ENCODE data around the gene TXNL4A. TPM values are rescaled to one million over a fixed set of nuclear protein-coding genes. Genes with fewer than 3 reads are reported as not detected.

Gene TXNL4A
- total and polyA plus RNA-seq, 2 donors (not counting 1 experiment from before 2014, with no cell fraction given) = 39.5 to 101 TPM

DNA sequence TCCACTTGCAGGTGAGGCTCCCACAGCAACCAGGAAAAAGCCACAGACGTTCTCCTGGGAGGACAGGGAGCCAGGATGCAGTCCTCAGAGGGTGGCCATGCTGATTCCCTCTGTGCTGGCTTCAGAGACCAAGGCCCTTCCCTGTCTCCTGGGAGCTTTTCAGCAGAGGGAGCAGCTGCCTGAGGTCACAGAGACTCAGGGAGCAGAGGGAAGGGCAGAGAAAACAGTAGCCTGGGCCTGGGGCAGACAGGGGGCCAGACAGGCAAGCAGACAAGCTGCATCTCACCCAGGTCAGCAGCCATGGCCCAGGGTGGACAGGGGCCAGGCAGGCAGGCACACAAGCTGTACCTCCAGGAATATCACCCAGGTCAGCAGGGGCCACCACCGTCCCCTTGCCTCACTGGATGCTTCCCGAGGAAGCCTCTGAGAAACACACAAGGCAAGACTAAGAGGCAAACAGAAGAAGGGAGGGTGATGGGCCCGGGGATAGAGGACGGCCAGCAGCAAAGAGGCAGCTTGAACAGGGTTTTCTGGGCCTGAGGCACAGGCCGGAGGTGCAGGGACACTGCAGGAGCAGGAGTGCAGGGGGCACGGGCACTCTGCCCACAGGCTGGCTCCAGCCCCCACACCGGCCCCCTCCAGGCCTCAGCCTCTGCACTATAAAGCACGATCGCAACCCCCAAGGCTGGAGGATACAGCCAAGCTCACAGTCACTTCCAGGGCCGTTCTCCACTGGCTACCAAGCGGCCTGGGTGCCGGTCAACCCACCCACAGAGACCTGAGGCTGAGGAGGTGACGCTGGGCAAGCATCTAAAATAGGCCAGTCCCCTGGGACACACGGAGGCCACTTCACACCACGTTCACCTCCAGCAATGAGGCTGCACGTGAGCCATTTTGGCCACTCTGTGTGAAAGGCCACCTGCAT, 43.0 kb downstream of the TXNL4A start:
- H3K36me3 ChIP-seq (ENCODE audit: control insufficient read depth, insufficient read depth, low read length) = peaks cover 6% of the 10 kb centered on the region
- H4K20me1 ChIP-seq (ENCODE audit: control insufficient read depth, extremely low read depth, insufficient read depth, low read length) = no peaks in the 10 kb centered on the region
- H3K27me3 ChIP-seq (ENCODE audit: control insufficient read depth, insufficient read depth, low read length) = no peaks in the 10 kb centered on the region
- H3K9me3 ChIP-seq (ENCODE audit: control insufficient read depth, insufficient read depth, low read depth, low read length) = no peaks in the 10 kb centered on the region
- no peak overlapping the region for H3K27ac ChIP-seq (ENCODE audit: insufficient read depth, low read length)
- no peak overlapping the region for H3K4me2 ChIP-seq (ENCODE audit: extremely low read depth, insufficient read depth, low read length)
- H3K9ac ChIP-seq (ENCODE audit: insufficient read depth, low read length) = no peak overlapping the region
- no peak overlapping the region for H3K4me3 ChIP-seq (replicated peaks in 1 of 4; ENCODE audit: control extremely low read depth in 1 of 4, insufficient read depth in 1 of 4, low read depth in 3 of 4, low read length in 4 of 4)
- peaks cover 46% of the 10 kb centered on the region for H3K79me2 ChIP-seq (ENCODE audit: control insufficient read depth, insufficient read depth, low read length)
- H3K4me1 ChIP-seq (ENCODE audit: control insufficient read depth, extremely low read depth, insufficient read depth, low read length) = peaks cover 5% of the 10 kb centered on the region
- TF ChIP-seq, protein P1, sequence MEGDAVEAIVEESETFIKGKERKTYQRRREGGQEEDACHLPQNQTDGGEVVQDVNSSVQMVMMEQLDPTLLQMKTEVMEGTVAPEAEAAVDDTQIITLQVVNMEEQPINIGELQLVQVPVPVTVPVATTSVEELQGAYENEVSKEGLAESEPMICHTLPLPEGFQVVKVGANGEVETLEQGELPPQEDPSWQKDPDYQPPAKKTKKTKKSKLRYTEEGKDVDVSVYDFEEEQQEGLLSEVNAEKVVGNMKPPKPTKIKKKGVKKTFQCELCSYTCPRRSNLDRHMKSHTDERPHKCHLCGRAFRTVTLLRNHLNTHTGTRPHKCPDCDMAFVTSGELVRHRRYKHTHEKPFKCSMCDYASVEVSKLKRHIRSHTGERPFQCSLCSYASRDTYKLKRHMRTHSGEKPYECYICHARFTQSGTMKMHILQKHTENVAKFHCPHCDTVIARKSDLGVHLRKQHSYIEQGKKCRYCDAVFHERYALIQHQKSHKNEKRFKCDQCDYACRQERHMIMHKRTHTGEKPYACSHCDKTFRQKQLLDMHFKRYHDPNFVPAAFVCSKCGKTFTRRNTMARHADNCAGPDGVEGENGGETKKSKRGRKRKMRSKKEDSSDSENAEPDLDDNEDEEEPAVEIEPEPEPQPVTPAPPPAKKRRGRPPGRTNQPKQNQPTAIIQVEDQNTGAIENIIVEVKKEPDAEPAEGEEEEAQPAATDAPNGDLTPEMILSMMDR (conservative IDR thresholded peaks at IDR 0.05 in 1 of 2, IDR thresholded peaks at IDR 0.05 in 1 of 2; ENCODE audit: low read depth in 1 of 2, low read length in 2 of 2) = no peak
- TF ChIP-seq EZH2 (IDR thresholded peaks at IDR 0.05; ENCODE audit: low read length, missing control alignments) = no peak
- no peak for DNase-seq (ENCODE audit: low read depth in 2 of 2)
- H2AFZ ChIP-seq (ENCODE audit: low read length) = no peak overlapping the region

DNA sequence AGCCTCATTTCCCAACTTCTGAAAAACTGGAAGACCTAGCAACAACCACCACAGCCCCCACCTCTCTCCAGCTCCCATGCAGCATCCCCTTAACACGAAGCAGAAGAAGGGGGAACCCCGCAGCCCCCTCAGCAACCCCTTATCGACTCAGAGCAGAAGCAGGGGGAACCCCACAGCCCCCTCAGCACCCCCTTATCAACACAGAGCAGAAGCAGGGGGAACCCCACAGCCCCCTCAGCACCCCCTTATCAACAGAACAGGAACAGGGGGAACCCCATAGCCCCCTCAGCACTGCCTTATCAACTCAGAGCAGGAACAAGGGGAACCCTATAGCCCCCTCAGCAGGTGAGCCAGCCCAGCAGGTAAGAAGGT, 43.6 kb downstream of the TXNL4A start:
- Histone ChIP-seq H3K9me3 (ENCODE audit: control insufficient read depth, insufficient read depth, low read depth, low read length) (no peaks in the 10 kb centered on the region), H3K9ac (ENCODE audit: insufficient read depth, low read length) (no peak overlapping the region), H3K4me1 (ENCODE audit: control insufficient read depth, extremely low read depth, insufficient read depth, low read length) (peaks cover 3% of the 10 kb centered on the region), H3K36me3 (ENCODE audit: control insufficient read depth, insufficient read depth, low read length) (peaks cover 6% of the 10 kb centered on the region), H3K4me2 (ENCODE audit: extremely low read depth, insufficient read depth, low read length) (no peak overlapping the region), H3K27ac (ENCODE audit: insufficient read depth, low read length) (no peak overlapping the region), H4K20me1 (ENCODE audit: control insufficient read depth, extremely low read depth, insufficient read depth, low read length) (no peaks in the 10 kb centered on the region), H3K27me3 (ENCODE audit: control insufficient read depth, insufficient read depth, low read length) (no peaks in the 10 kb centered on the region), H3K79me2 (ENCODE audit: control insufficient read depth, insufficient read depth, low read length) (peaks cover 40% of the 10 kb centered on the region), H2AFZ (ENCODE audit: low read length) (no peak overlapping the region), H3K4me3 (replicated peaks in 1 of 4; ENCODE audit: control extremely low read depth in 1 of 4, insufficient read depth in 1 of 4, low read depth in 3 of 4, low read length in 4 of 4) (no peak overlapping the region)
- no peak for DNase-seq (ENCODE audit: low read depth in 2 of 2)
- TF ChIP-seq EZH2 (IDR thresholded peaks at IDR 0.05; ENCODE audit: low read length, missing control alignments) = no peak
- TF ChIP-seq, protein P1 (conservative IDR thresholded peaks at IDR 0.05 in 1 of 2, IDR thresholded peaks at IDR 0.05 in 1 of 2; ENCODE audit: low read depth in 1 of 2, low read length in 2 of 2) = no peak

DNA sequence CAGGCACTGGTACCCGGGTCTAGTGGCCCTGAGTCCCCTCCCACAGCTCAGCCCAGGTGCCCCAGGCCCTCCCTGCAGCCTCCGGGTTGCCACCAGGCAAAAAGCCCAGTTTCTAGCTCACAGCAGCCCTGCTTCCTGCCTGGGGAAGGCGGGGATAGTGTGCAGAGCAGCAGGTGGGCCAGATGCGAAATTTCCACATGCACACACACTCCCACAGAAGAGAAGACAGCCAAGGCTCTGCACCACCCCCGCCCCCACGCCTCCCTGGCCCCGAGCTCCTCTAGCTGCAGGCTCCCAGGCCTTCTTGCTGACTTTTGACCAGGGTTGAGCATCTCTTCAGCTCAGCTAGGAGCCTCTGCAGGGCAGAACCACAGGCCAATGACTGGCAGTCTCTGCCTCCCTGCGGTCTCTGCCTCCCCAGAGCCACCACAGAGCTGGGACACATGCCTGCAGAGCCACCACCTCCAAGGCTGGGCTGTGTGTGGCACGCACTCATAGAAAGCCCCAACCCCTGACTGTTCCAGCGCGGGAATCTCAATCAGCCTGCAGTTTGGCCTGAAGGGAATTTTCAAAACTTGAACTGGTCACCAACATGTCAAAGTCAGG, 44.1 kb downstream of the TXNL4A start:
- no peaks in the 10 kb centered on the region for H3K4me1 ChIP-seq (ENCODE audit: control insufficient read depth, extremely low read depth, insufficient read depth, low read length)
- H3K27me3 ChIP-seq (ENCODE audit: control insufficient read depth, insufficient read depth, low read length) = no peaks in the 10 kb centered on the region
- H4K20me1 ChIP-seq (ENCODE audit: control insufficient read depth, extremely low read depth, insufficient read depth, low read length) = no peaks in the 10 kb centered on the region
- H3K4me3 ChIP-seq (replicated peaks in 1 of 4; ENCODE audit: control extremely low read depth in 1 of 4, insufficient read depth in 1 of 4, low read depth in 3 of 4, low read length in 4 of 4) = no peak overlapping the region
- TF ChIP-seq, protein P1 (conservative IDR thresholded peaks at IDR 0.05 in 1 of 2, IDR thresholded peaks at IDR 0.05 in 1 of 2; ENCODE audit: low read depth in 1 of 2, low read length in 2 of 2) = no peak
- no peak for TF ChIP-seq EZH2 (IDR thresholded peaks at IDR 0.05; ENCODE audit: low read length, missing control alignments)
- no peak overlapping the region for H2AFZ ChIP-seq (ENCODE audit: low read length)
- H3K36me3 ChIP-seq (ENCODE audit: control insufficient read depth, insufficient read depth, low read length) = peaks cover 6% of the 10 kb centered on the region
- H3K9me3 ChIP-seq (ENCODE audit: control insufficient read depth, insufficient read depth, low read depth, low read length) = no peaks in the 10 kb centered on the region
- H3K9ac ChIP-seq (ENCODE audit: insufficient read depth, low read length) = no peak overlapping the region
- no peak overlapping the region for H3K4me2 ChIP-seq (ENCODE audit: extremely low read depth, insufficient read depth, low read length)
- peaks cover 37% of the 10 kb centered on the region for H3K79me2 ChIP-seq (ENCODE audit: control insufficient read depth, insufficient read depth, low read length)
- DNase-seq (ENCODE audit: low read depth in 2 of 2) = no peak
- H3K27ac ChIP-seq (ENCODE audit: insufficient read depth, low read length) = no peak overlapping the region

Data from fibroblast of lung (primary cell).